Loucy (cell line): ENCODE results near the gene SH3RF1.

Source experiments
- EZH2phosphoT487 ChIP-seq: fragments of 200-600 bp; IDR thresholded peaks from 2 replicates; pipeline ENCODE4 v1.6.1; 2018; ENCODE audit warnings: antibody characterized with exemption, mild to moderate bottlenecking, moderate library complexity, borderline replicate concordance
- TF ChIP-seq, protein P1 (sequence below): fragments of 200-600 bp; sonication (generic); conservative IDR thresholded peaks from 2 replicates; pipeline ENCODE4 v1.5.1; 2014; ENCODE audit warnings: mild to moderate bottlenecking, antibody characterized with exemption, low read length

DNA sequence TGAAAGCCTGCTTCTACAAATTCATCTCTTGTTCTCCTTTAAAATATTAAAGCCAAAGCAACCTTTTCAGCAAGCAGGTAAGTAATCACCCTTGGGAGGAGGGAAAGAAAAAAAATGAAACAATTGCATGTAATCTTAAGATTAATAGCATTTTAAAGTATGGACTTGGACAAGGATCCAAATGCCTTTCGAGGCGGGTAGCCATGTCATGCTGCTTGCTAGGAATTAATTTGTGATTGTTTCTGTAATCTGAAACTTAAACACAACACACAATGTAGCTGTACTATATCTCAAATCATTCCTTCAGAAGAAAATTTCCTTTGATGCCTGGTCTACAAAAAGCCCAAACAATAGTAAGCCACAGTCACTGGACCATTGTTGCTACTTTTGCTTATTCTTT, 148.3 kb downstream of the SH3RF1 start:
- TF ChIP-seq, protein P1, sequence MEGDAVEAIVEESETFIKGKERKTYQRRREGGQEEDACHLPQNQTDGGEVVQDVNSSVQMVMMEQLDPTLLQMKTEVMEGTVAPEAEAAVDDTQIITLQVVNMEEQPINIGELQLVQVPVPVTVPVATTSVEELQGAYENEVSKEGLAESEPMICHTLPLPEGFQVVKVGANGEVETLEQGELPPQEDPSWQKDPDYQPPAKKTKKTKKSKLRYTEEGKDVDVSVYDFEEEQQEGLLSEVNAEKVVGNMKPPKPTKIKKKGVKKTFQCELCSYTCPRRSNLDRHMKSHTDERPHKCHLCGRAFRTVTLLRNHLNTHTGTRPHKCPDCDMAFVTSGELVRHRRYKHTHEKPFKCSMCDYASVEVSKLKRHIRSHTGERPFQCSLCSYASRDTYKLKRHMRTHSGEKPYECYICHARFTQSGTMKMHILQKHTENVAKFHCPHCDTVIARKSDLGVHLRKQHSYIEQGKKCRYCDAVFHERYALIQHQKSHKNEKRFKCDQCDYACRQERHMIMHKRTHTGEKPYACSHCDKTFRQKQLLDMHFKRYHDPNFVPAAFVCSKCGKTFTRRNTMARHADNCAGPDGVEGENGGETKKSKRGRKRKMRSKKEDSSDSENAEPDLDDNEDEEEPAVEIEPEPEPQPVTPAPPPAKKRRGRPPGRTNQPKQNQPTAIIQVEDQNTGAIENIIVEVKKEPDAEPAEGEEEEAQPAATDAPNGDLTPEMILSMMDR = no peak
- no peak for TF ChIP-seq EZH2phosphoT487
